GM12891 (cell line): ENCODE data around the gene TREML1.

Experiments
- POLR2A ChIP-seq: IDR thresholded peaks from 2 replicates; pipeline ENCODE4 v1.6.1; 2011; ENCODE audit warnings: low read depth, low read length, control low read depth
- POLR2AphosphoS5 ChIP-seq: IDR thresholded peaks from 2 replicates; pipeline ENCODE4 v1.6.1; 2011; ENCODE audit warnings: low read depth, low read length, control low read depth
- POU2F2 ChIP-seq: IDR thresholded peaks from 2 replicates; pipeline ENCODE4 v1.6.1; 2011; ENCODE audit warnings: low read depth, mild to moderate bottlenecking, control low read depth, low read length, moderate library complexity
- TAF1 ChIP-seq: IDR thresholded peaks from 2 replicates; pipeline ENCODE4 v1.6.1; 2011; ENCODE audit warnings: low read depth, low read length, control low read depth

DNA sequence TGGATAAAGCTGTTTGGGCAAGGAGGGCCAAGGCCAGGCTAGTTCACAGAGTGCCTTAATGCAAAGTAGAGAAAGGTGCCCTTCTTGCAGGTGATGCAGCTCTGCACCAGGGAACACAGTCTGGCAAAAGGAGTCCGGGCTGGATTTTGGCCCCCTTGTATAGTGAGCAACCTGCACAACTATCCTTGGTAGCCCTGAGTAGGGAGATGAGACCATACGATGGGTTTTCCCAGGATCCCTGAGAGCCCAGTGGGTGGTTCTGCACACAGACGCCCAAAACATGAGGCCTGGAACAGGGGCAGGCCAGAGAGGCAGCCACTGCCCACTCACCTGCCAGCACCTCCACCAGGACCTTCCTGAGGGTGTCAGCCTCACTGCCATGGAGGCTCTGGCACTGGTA, 6.8 kb upstream of the TREML1 start:
- TF ChIP-seq POLR2A (no peak), POLR2AphosphoS5 (no peak), TAF1 (no peak), POU2F2 (no peak)
